UCSD-AML1 (cell line): Measurements from ENCODE around the gene JAKMIP1.
"Not testable (repeated sequence)": the region's sequence is repeated elsewhere in the genome, so short reads cannot be mapped to it uniquely, and the experiment has no call there.

Experiments
- DNase-seq: peaks from one replicate; lab custom pipeline; 2025; ENCODE audit not compliant: unreplicated experiment; lab: John Stamatoyannopoulos, UW

Gene JAKMIP1

DNA sequence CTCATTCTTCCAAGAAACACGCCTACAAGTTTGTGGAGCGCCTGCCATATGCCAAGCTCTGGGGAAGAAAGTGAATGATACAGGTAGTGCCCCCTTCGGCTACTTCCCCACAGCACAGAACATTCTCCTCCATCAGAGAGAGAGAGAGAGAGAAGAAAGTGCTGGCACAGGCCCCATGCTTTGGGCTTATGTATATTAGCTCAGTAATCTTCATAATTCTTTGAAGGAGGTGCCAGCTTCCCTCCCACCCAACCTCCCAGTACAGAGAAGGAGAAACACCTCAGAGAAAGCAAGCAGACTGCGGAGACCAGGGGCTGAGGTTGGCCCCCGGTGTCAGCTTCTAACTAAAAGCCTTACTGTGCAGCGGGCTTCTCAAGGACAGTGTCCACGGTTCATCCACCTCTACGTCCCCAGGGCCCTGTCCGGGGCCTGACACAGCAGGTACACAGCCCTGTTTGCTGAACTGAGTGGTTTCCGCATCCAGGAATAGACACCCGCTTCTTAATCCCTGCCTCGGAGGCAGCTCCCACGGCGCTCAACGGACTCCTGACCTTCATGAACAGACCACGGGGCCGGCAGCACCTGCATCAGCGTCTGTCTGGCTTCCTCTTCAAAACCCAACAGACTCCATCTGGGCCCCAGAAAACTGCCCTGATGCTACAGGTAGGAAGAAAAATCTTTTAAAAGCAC is 50.2 kb downstream of the JAKMIP1 start:
- no peak for DNase-seq

DNA sequence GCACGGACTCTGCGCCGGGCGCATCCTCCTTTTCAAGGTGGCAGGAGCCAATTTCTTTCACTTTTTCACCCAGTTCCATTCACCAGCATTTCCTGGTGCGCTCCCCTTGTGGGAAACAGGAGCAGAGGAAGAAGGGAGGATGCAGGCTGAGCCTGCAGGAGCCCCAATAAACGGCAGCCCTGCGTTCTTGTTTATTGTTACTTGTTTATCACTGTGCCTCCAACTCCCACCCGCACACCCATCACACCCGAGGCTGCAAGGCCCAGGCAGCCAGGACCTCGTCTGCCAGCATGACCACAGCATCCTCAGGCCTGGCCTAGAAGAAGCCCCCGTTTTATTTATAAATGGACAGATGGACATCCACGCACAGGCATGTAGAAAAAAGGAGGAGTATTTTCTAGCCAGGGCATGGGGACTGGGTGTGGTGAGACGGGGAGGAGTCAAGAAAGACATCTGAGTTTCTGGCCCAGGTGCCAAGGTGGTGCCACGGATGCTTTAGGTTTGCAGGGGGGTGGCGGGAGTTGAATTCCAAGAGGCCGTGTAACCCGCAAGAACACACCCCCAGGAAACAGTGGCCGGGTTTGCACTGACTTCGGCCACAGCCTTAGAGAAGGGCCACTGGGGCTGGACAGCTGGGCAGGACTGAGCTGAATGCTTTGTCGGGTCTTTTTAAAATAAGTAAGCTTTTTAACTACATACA is 51.7 kb downstream of the JAKMIP1 start:
- no peak for DNase-seq

DNA sequence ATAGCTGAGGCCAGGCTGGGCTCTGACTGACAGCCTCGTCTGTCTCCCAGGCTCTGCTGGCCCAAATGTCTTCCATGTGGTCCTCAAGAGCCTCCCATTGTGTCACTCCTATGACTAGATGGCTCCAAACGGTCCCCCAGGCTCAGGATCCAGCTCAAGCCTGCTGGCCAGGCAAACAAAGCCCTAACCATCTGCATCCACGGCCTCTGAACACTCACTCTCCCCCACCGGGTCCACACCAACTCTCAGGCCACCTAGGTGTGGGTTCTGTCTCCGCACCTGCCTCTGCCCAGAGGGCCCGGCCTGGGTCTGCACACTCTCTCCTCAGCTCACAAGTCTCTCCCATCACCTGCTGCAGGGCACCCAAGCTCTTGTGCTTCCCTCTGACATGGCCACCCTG is 52.9 kb downstream of the JAKMIP1 start:
- DNase-seq = no peak

DNA sequence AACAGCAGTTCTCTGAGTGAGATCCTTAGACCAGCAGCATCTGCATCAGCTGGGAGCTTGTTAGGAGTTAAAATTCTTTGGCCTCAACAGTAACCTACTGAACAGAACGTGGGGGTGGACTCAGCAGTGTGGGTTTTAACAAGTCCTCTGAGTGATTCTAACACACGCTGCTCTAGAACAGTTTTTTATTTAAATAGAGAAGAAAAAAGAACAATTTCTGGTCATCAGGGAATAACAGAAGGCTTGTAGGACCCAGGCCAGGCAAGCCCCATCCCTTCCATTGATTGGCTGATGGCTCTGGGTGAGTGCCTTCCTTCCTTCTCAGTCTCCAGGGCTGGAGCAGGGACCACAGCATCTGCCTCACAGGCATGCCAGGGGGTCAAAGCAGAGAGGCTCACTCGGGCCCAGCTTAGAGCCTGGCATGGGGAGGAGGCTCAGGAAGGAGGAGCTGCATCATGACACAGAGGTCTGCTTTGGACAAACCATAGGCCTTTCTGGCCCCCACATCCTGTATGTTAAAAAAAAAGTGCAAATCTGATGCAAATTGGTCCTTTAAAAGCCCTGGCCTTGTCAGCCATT is 56.7 kb downstream of the JAKMIP1 start:
- no peak for DNase-seq

DNA sequence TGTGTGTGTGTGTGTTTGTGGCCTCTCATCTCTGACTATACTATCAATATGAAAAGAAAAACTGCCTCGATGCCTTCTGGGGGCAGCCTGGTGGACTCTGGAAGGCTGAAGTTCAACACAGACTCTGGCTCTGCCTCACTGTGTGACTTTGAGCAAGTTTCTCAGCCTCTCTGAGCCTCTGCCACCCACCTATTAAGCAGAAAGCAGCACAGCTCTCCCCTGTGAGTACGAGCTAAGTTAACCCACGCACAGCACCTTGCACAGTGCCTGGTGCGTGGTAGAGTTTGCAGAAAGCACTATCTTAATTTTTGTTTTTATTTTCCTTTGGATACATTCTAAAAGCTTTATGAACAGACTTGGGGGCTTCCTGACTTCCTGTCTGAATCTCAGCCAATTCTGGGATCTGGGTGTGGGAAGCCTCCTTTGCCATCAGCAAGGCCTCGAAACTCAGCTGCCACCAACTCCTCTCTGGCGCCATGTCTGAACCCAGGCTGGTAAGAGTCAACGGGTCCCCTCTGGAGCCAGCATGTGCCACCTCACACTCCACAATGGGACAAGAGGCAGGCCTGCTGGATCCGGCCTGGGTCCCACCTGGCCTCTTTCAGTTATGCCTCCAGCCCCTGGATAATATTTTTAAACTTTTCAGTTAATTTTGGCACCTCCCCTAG is 57.3 kb downstream of the JAKMIP1 start:
- DNase-seq = no peak

DNA sequence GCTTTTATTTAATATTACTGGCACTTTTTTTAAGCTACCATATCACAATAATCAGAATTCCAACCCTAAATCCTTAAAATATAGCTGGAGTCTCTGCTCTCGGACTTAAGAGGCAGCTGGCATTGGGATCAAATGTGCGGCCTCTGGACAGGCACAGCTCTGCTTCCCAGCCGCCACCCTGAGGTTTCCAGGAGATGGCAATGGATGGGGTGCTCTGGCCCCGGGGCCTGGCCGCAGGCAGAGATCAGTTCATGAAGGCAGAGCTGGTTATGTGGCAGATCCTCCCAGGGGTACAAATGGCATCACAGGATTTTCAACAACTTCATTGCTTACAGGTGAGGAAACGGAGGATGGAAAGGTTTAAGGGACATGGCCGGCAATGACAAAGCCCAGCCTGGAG is 57.8 kb downstream of the JAKMIP1 start:
- DNase-seq = no peak

DNA sequence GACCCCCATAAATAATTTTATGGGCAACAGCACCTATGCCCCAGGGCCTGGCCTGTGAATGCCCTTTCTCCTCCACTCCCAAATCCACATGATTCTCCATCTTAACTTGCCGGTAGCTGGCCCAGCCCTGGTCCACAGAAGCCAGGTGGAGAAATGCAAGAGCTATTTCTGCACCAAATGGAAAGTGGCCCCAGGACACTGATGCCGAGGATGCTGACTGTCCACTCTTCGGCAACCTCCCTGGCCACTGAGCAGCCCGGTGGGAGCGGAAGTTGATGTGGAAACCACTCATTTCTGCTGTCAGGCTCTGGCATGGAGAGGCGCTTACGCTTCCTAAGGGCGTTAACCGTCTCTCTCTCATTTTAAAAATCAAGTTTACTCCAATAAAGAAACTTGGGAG is 58.8 kb downstream of the JAKMIP1 start:
- DNase-seq = no peak

DNA sequence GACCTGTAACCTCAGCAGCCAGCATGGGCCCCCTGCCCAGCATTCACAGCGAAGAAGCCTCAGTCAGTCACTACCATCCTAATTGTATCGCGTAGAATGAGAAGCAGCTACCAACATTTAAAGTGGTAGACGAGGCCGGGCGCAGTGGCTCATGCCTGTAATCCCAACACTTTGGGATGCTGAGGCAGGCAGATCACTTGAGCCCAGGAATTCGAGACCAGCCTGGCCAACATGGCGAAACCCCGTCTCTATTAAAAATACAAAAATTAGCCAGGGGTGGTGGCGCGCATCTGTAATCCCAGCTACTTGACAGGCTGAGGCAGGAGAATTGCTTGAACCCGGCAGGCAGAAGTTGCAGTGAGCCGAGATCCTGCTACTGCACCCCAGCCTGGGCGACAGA is 59.3 kb downstream of the JAKMIP1 start:
- DNase-seq = not testable (repeated sequence)

DNA sequence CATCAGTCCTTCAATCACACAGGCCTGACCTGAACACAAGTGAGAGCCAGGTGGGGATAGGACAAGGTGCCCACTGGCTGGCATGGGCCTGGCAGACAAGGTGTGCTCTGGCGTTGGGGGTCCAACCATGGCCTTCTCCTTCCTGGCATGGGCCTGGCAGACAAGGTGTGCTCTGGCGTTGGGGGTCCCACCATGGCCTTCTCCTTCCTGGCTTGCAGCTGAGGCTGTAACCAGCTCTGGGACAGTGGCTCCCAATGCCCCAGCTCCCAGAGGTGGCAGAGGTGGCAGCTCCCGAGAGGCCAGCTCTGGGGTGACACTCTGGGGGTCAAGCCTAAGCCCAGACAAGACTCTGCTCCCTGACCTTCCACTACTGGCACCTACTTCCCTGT is 62.6 kb downstream of the JAKMIP1 start:
- DNase-seq = no peak

DNA sequence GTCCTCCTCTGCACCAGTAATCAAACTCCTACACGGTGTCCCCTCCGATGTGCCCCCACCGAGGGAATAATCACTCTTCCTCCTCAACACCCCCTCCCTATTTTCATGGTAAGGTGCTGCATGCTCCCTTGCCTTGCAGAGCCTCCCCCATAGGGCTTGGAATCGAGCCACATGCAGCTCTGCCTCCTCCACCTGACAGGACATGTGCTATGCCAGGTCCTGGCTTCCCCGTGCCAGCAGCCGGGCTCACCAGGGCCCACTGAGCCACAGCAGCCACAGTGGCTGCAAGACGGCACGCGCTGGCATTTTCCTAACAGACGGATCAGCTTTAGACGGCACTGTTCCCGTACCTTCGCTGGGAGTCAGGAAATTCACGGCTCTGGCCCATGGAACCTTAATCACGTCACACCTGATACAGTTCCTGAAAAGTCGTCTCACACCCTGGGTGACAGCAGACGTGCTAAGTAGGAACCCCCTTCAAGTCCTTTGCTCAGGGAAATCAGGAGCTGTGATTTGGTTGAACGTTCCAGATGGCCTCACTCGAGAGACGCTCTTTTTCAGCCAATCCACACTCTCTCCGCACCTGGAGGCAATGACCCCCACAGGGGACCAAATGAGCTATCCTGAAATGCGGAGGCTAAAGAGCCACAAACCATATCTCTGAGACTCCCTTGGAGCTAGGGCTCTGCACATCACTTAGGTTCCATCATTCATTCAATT is 63.2 kb downstream of the JAKMIP1 start:
- no peak for DNase-seq

DNA sequence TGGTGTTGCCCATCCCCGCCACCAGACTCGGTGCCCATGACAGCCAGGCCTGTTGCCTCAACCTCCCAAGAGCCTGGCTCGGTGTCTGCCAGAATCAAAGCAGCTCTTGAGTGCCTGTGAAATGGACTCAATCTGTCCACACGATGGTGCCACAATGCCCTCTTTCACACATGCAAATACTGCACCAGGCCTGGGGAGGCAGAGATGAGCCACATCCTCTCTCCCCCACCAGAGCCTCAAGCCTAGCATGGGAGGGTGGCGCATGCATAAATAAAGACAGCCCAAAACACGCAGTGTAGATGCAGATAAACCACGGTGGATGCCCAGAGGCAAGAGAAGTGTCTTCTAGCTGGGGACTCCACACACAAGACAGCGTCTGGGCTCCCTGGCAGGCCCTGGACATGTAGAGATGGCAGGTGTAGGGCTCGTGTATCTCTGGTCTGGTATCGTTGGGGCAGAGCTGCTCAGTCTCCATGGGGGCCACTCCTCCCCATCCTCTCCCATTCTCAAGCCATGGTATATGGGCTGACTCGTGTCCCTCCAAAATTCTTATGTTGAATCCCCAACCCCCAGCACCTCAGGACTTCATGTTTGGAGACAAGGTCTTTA is 65.6 kb downstream of the JAKMIP1 start:
- DNase-seq = no peak

DNA sequence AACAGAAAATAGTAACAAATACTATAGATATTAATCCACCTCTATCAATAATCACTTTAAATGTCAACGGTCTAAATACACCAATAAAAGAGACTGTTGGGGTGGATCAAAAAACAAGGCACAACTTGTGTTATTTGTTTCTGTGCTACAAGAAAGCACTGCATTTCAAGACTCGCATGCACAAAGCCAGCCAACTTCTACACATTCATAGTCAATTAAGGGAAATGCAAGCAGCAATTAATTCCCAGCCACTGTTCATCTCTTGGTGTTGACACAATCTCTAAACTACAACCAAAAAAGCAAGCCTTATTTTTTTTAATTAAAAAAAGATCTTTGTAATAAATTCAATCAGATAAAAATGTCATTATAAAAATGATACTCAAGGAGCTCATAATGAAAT is 67.6 kb downstream of the JAKMIP1 start:
- no peak for DNase-seq

DNA sequence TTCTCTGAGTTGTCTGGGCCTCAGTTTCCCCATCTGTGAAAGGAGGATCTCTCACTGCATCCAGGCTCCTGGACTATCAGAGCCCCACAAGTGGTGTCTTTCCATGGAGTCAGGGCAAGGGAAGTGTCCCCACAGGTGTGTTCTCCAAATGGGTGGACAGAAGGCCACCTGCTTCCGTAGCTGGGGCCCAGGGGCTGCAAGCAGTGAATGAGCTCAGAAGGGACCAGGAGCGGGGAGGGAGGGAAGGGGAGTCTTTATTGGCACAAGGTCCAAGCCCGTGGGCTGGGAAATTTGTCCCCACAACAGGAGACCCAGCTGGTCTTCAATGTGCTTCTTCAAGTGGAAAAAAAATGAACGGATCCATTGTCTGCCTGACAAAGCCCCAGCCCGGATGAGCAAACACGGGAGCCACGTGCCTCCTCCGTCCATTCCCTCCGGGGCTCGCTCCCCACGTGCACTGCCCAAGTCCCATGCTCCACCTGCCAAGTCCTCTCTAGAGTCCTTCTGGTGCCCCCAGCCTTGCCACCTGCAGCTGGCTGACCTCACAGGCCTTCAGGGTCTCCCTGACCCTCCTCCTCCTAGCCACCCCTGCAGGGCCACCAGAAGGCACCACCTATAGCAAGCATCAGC is 72.0 kb downstream of the JAKMIP1 start:
- no peak for DNase-seq

DNA sequence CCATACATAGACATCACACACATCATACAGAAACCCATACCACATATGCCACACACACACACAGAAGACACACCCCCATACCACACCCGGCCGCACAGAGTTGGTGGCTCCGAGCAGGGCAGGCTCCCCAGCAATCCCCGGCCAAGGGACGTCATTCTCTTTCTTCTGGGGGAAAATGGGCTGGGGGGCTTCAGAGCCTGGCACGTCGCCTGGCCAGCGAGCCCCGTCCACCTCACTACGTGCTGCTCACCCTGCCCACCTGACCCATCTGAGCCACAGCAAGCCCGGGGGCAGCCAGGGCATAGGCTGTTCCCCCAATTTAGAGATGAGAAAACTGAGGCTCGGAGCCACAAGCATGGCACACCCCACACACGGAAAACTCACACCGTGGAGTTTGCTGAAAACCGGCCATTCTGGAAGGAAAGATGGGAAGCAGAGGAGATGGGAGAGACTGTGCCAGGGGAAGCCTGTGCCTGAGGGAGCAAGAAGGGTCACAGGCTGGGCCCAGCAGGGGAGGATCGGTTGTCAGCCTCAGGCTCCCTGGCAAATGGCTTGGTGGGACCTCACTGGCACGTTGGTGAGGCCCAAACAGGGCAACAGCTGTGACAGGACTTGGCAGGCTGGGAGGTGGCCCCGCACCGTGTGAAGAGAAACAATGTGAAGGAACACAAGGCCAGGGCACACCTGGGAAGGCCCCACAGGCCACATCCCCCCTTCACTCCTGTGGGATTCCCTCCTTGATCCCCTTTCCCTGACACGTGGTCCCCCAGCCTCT is 73.2 kb downstream of the JAKMIP1 start:
- DNase-seq = no peak

DNA sequence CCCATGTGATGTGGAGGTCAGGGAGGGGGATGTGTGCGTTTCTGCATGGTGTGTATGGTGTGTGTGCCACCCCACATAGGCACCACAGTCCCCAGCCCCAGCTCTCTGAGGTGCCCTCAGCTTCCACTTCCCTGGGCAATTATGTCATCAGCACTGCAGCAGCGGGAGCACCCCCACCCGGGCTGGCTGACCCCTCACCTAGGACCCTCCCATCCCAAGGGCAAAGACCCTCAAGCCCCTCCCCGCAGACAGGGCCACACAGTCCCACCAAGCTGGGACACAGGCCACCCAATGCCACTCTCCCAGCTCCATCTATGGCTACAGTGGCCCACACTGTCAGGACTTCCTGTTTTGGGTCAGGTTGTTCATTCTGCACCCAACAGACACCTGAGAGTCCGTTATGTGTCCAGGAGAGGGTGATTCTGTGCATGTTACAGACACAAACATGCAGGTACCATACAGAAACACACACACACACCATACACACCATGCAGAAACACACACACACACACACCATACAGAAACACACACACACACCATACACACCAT is 75.2 kb downstream of the JAKMIP1 start:
- DNase-seq = no peak

DNA sequence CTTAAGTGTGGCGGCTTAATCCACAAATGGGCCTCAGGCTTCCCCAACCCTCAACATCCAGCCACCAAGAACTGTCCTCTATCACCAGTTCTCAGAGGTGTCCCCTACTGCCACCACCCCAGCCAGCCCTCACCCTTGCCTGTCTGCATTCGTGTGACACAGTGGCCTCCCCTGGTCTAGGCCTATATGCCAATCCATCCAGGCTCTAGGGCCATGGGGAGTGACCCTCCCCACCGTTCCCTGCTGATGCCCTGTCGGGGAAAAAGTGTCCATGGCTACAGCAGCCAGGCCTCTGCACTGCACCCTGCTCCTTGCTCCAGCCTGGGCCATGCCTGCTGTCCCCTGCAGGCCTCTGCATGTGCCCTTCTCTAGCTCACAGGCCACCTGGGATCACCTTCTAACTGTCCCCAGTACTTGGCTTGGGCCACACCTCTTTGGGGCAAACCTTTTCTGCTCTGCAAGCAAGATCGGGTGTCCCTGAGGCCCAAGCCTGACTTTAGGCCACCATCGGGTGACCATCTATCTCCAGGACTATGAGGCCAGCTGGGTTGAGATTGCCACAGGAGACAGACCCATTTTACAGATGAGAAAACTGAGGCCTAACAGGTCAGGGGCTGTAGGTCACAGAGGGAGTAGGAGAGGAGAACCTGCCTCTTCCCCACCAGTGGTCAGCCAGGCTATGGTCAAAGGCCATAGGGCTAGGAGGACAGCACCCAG is 75.8 kb downstream of the JAKMIP1 start:
- DNase-seq = no peak

DNA sequence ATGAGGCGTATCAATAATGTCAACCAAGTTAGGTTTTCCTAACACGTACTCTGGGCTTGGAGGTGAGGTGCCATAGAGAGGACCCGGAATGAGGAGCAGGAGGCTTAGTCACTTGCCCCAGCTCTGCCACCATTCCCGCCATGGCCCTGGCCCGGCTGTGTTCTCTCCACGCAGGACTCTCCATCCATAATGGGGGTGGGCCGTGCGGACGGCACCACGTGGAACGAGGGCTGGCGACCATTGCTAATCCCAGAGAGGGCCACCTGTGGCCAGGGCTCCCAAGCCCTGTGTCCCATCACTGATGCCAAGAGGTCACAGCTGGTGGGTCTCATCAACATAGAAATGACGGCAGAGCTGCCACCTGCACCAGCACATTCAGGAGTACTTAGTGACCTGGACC is 76.4 kb downstream of the JAKMIP1 start:
- DNase-seq = no peak

DNA sequence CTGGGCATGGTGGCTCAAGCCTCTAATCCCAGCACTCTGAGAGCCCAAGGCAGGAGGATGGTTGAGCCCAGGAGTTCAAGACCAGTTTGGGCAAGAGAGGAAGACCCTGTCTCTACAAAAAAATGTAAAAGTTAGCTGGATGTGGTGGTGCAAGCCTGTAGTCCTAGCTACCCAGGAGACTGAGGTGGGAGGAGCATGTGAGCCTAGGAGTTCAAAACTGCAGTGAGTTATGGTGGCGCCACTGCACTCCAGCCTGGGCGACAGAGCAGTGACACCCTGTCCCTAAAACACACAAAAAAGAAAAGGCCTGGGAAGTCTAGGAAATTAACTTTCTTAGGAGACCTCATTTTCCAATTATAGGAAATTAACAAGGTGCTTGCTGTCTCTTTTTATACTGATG is 76.8 kb downstream of the JAKMIP1 start:
- no peak for DNase-seq

DNA sequence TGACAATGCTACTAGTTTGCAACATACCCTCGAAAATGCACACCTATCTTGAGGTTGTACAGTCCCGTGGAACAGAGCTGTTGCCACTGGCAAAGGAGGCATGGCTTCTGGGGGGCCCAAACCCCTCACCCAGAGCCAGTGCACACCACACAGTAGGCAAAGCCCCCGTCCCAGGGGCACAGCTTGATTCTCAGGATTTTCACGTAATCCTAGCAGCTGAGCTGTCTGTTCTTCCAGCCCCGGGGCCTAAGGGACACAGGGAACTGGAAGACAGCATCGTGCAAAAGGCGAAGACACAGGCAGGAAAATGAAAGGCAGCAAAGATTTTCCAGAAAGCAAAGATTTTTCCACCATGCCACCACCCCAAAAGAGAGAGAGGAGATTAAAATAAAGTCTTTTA is 77.2 kb downstream of the JAKMIP1 start:
- DNase-seq = no peak
